GM23248 (cell line): ENCODE data around the gene ZNF418.

Experiments used
- EZH2 ChIP-seq: fragments of 200-600 bp; sonication (generic); IDR thresholded peaks from 2 replicates; pipeline ENCODE4 v1.6.1; 2018; ENCODE audit warnings: antibody characterized with exemption, mild to moderate bottlenecking; ENCODE audit not compliant: insufficient read depth, poor library complexity, severe bottlenecking
- EZH2phosphoT487 ChIP-seq: fragments of 200-600 bp; sonication (generic); IDR thresholded peaks from 2 replicates; pipeline ENCODE4 v1.6.1; 2018; ENCODE audit warnings: antibody characterized with exemption, moderate library complexity, mild to moderate bottlenecking, low read depth; ENCODE audit not compliant: insufficient read depth

DNA sequence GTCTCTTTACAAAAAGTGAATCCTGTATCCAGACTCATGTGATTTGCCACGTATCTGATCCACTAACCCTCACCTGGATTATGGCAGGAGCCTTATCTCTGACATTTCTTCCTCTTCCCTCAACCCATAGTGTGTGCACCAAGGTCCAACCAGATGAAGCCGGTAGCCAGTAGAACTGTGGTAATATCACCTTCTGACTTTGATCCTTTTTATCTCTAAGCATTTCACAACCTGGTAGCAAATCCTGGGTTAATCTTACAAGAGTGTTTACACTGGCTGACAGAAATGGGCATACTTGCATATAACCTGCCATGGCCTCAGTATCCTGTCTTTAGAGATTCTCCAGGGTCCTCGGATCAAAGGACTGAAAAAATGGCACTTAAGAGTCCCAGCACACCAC is 20.7 kb downstream of the ZNF418 start:
- TF ChIP-seq EZH2 (no peak), EZH2phosphoT487 (no peak)
